NCI-H748 treated with DMSO at 0.1 percent for 48 hours (cell line): Measurements from ENCODE around the gene BEND4.

Experiments used
- DNase-seq: peaks from one replicate; lab custom pipeline; 2025; lab: John Stamatoyannopoulos, UW

BEND4 gene

GRCh38 chr4:42104521-42104920, 47.9 kb downstream of the BEND4 start:
- no peak for DNase-seq

GRCh38 chr4:42101446-42101975, 50.9 kb downstream of the BEND4 start:
- DNase-seq = no peak

- no peak for DNase-seq
These were observed 64.1 kb downstream of the BEND4 start for GRCh38 chr4:42088386-42088785.

GRCh38 chr4:42083816-42084215, 68.6 kb downstream of the BEND4 start:
- no peak for DNase-seq

GRCh38 chr4:42080306-42080705, 72.1 kb downstream of the BEND4 start:
- no peak for DNase-seq

GRCh38 chr4:42078184-42078801, 74.2 kb downstream of the BEND4 start:
- no peak for DNase-seq

GRCh38 chr4:42074294-42074693, 78.2 kb downstream of the BEND4 start:
- DNase-seq = no peak

- DNase-seq = no peak
These were observed 82.0 kb downstream of the BEND4 start for GRCh38 chr4:42070463-42070862.

- DNase-seq = no peak
These were observed 85.2 kb downstream of the BEND4 start for GRCh38 chr4:42067264-42067663.

GRCh38 chr4:42066402-42066801, 86.1 kb downstream of the BEND4 start:
- no peak for DNase-seq
